HepG2 (cell line): Measurements from ENCODE around the gene ATP1A1. TPM values are rescaled to one million over a fixed set of nuclear protein-coding genes. Genes with fewer than 3 reads are reported as not detected.
A peak's percentile ranks its signal among the peaks of the same experiment; 100 is the strongest.

Experiments used
- ATAC-seq: fragments of 200-7000 bp; cut with Tn5 transposase; 3 replicates; pipeline ENCODE4 v1.9.1; 2020; ENCODE audit warnings: mild to moderate bottlenecking, moderate library complexity
- BruUV-seq: library from RNA; stranded (reverse); fragments of 400-500 nt; replicated peaks from 2 replicates; lab custom pipeline; 2021; lab: Mats Ljungman, UMichigan
- CTCF ChIA-PET: fragments of 300-600 bp; formaldehyde crosslinking; extraction: SDS; loops from one replicate; lab custom pipeline; 2021; ENCODE audit warnings: low total read pairs, inconsistent platforms, low intra/inter-chr PET ratio; lab: Yijun Ruan, JAX
- POLR2A ChIA-PET: fragments of 350-600 bp; sonication (Branson Sonifier 250); formaldehyde crosslinking; loops from one replicate; lab custom pipeline; 2020; ENCODE audit warnings: antibody characterized with exemption, inconsistent platforms; lab: Yijun Ruan, JAX
- DNase-seq: peaks from one replicate; pipeline ENCODE4 v3.0.0-alpha.2; 2015; ENCODE audit warnings: low spot score
- FAIRE-seq: peaks from 3 replicates; lab custom pipeline; 2011; peaks lifted over from hg19 to GRCh38; lab: Jason Lieb, UNC
- H2AFZ ChIP-seq: one replicate; pipeline ENCODE4 v1.6.1; 2011; ENCODE audit warnings: low read length, inconsistent platforms
- H3K27ac ChIP-seq: fragments of 300-600 bp; 3 replicates; pipeline ENCODE4 v1.8.0; 2011; ENCODE audit warnings: mixed run types, mild to moderate bottlenecking, mixed read lengths, low read length, inconsistent platforms; ENCODE audit not compliant: insufficient read depth; ENCODE audit errors: extremely low read length
- H3K27me3 ChIP-seq, 2 experiments: fragments of 200-600 bp in 1 of 2; 2 replicates in 1 of 2; 3 replicates in 1 of 2; pipeline versions ENCODE4 v1.6.0 to v1.8.0; 2011; ENCODE audit warnings: low read length in 2 of 2, mild to moderate bottlenecking in 2 of 2, moderate library complexity in 2 of 2, inconsistent platforms in 1 of 2; ENCODE audit not compliant: insufficient read depth in 2 of 2, control insufficient read depth in 1 of 2
- H3K36me3 ChIP-seq, 2 experiments: fragments of 200-600 bp in 1 of 2; replicated peaks in 1 of 2; 2 replicates in 1 of 2; 3 replicates in 1 of 2; pipeline versions ENCODE4 v1.5.1 to v1.8.0; 2011; ENCODE audit warnings: low read length in 2 of 2, inconsistent platforms in 1 of 2; ENCODE audit not compliant: insufficient read depth in 2 of 2, control insufficient read depth in 1 of 2
- H3K4me1 ChIP-seq: 2 replicates; pipeline ENCODE4 v1.5.1; 2012; ENCODE audit warnings: low read length, inconsistent platforms; ENCODE audit not compliant: insufficient read depth
- H3K4me2 ChIP-seq: 2 replicates; pipeline ENCODE4 v1.6.0; 2011; ENCODE audit warnings: low read depth, low read length, inconsistent platforms
- H3K4me3 ChIP-seq, 3 experiments: fragments of 200-600 bp in 1 of 3; sonication (generic), shearing (Covaris generic) in 1 of 3; replicated peaks in 1 of 3; 2 replicates each; pipeline ENCODE4 v1.5.1; 2011 to 2016; ENCODE audit warnings: low read length in 3 of 3, inconsistent platforms in 2 of 3, low read depth in 2 of 3, mild to moderate bottlenecking in 2 of 3, control low read depth in 1 of 3, mixed read lengths in 1 of 3; ENCODE audit not compliant: insufficient read depth in 1 of 3
- H3K79me2 ChIP-seq: one replicate; pipeline ENCODE4 v1.6.1; 2011; ENCODE audit warnings: low read length, inconsistent platforms; ENCODE audit not compliant: insufficient read depth
- H3K9ac ChIP-seq: 2 replicates; pipeline ENCODE4 v1.6.0; 2011; ENCODE audit warnings: mild to moderate bottlenecking, low read depth, low read length, inconsistent platforms; ENCODE audit not compliant: insufficient read depth
- H3K9me3 ChIP-seq: 2 replicates; pipeline ENCODE4 v1.5.1; 2012; ENCODE audit warnings: mild to moderate bottlenecking, low read length
- H4K20me1 ChIP-seq: 2 replicates; pipeline ENCODE4 v1.6.0; 2011; ENCODE audit warnings: inconsistent platforms, mild to moderate bottlenecking, low read length, moderate library complexity; ENCODE audit not compliant: insufficient read depth
- KDM5A ChIP-seq: fragments of 200-600 bp; sonication (generic); IDR thresholded peaks from 2 replicates; pipeline ENCODE4 v1.7.0; 2018; ENCODE audit warnings: antibody characterized with exemption, mild to moderate bottlenecking, low read length, borderline replicate concordance
- MEIS2 ChIP-seq: sonication (generic); formaldehyde crosslinking; IDR thresholded peaks from 2 replicates; pipeline ENCODE4 v1.9.0; 2021; ENCODE audit warnings: mild to moderate bottlenecking, missing genetic modification reagents
- ZC3H4 ChIP-seq: sonication (generic); formaldehyde crosslinking; IDR thresholded peaks from 2 replicates; pipeline ENCODE4 v1.4.0; 2020; ENCODE audit warnings: missing genetic modification reagents, borderline replicate concordance
- ZMAT3 ChIP-seq: sonication (generic); formaldehyde crosslinking; conservative IDR thresholded peaks from 2 replicates; pipeline ENCODE4 v1.7.0; 2021; ENCODE audit warnings: missing genetic modification reagents
- ZNF10 ChIP-seq: sonication (generic); formaldehyde crosslinking; IDR thresholded peaks from 2 replicates; pipeline ENCODE4 v1.4.0; 2020; ENCODE audit warnings: mild to moderate bottlenecking, low read depth, missing genetic modification reagents, borderline replicate concordance
- ZNF3 ChIP-seq: IDR thresholded peaks from 2 replicates; pipeline ENCODE4 v1.7.0; 2017; ENCODE audit warnings: inconsistent platforms
- WGBS: methylation state at CpG from one replicate; pipeline ENCODE4 v1.1.6; 2017; ENCODE audit warnings: low lambda C conversion rate; 5-methylcytosine and 5-hydroxymethylcytosine counted together
- in situ Hi-C: cut with HindIII; loops from 2 replicates; pipeline ENCODE4 v1.10.0; 2017; ENCODE audit warnings: low pct_unique_long_range_greater_than_20kb; ENCODE audit not compliant: extremely low pct_ligation_motif_present
- intact Hi-C: fragments of 100-400 bp; cut with micrococcal nuclease; formaldehyde crosslinking; loops from one replicate; pipeline ENCODE4 v1.10.0; 2022; ENCODE audit not compliant: unreplicated experiment
- polyA plus RNA-seq, 8 experiments: library from polyadenylated mRNA; depleted of rRNA in 3 of 8; stranded (reverse) in 7 of 8; unstranded in 1 of 8; fragments of >200 nt; fragmentation: Illumina TruSeq in 4 of 8; extraction: Trizol in 4 of 8; gene quantifications; 2 replicates each; pipeline versions ENCODE4 v1.2.1 to v1.2.3, GENCODE V29; 2011 to 2016; ENCODE audit warnings: low read depth in 4 of 8, missing spikeins in 1 of 8, mixed read lengths in 1 of 8; ENCODE audit not compliant: insufficient read depth in 1 of 8
- total RNA-seq, 5 experiments: library from RNA; depleted of rRNA; stranded (reverse); fragments of >200 nt; fragmentation: Illumina TruSeq; extraction: Trizol; gene quantifications; 2 replicates each; pipeline ENCODE4 v1.2.3, GENCODE V29; 2016; ENCODE audit warnings: low read depth in 1 of 5

The ATP1A1 gene
- total and polyA plus RNA-seq, 2 of the 13 experiments (the other 11 are each of a cell fraction or from before 2014, with no cell fraction given) = 280 to 705 TPM

GRCh38 chr1:116325104-116325503 lies 47.9 kb upstream of the ATP1A1 start:
- Histone ChIP-seq H3K9ac (no peak overlapping the region), H3K27ac (no peak overlapping the region), H4K20me1 (no peaks in the 10 kb centered on the region), H3K79me2 (no peaks in the 10 kb centered on the region), H2AFZ (no peak overlapping the region), H3K9me3 (no peaks in the 10 kb centered on the region), H3K36me3 (no peaks in the 10 kb centered on the region), H3K4me3 (no peak overlapping the region), H3K4me2 (no peak overlapping the region), H3K27me3 (peaks cover 0 to 13% of the 10 kb centered on the region in 2 experiments; a peak in 1 of 5 replicates), H3K4me1 (peaks cover 47% of the 10 kb centered on the region)
- BruUV-seq = no TSS peak
- FAIRE-seq (no peak), ATAC-seq (no peak), DNase-seq (no peak)
- ChIA-PET POLR2A (interaction anchor here (1.5 kb wide), 1 partner anchor 10 kb away, joined by 3 read pairs; no protein-coding TSS in a partner anchor), CTCF (no interaction called here)
- in situ Hi-C loops = no loop called here
- WGBS = 38% methylated on average over 2 of the region's 2 CpGs
- TF ChIP-seq MEIS2 (CRISPR knock-in tag) (no peak), ZC3H4 (no peak), ZMAT3 (CRISPR knock-in tag) (no peak), ZNF10 (no peak)
- intact Hi-C loops = no loop called here

DNA sequence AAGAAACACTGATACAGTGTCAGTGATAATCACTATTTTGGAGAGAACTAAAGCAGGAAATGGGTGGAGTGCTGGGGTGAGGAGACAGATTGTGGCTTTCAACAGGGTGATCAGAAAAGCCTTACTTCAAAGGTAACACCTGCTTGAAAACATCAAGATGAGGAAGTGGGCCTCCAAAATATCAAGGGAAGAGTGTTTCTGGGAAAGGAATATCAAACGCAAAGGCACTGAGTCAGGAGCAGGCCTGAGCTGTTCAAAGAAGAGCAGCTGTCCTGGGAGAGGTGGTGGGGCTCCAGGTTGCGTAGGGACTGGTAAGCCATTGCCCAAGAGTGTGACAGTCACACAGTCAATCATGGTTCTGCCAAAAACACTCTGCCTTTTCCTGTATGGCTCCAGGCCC lies 47.1 kb upstream of the ATP1A1 start:
- CTCF ChIA-PET = no interaction called here
- Histone ChIP-seq H2AFZ (no peak overlapping the region), H3K9me3 (no peaks in the 10 kb centered on the region), H3K9ac (no peak overlapping the region), H3K27me3 (peaks cover 0 to 13% of the 10 kb centered on the region in 2 experiments; a peak in 1 of 5 replicates), H3K79me2 (no peaks in the 10 kb centered on the region), H4K20me1 (no peaks in the 10 kb centered on the region), H3K27ac (no peak overlapping the region), H3K36me3 (no peaks in the 10 kb centered on the region), H3K4me1 (peaks cover 49% of the 10 kb centered on the region)
- WGBS = 50% methylated on average over 2 of the region's 2 CpGs
- ATAC-seq = no peak
- BruUV-seq = no TSS peak
- DNase-seq = no peak
- in situ Hi-C loops = no loop called here
- FAIRE-seq = no peak
- POLR2A ChIA-PET = interaction anchor here (1.5 kb wide), 1 partner anchor 9 kb away, joined by 3 read pairs; no protein-coding TSS in a partner anchor
- intact Hi-C loops = no loop called here
- TF ChIP-seq ZNF3 (CRISPR knock-in tag) (peak; percentile 42; the same call in 1 of the 2 replicates), KDM5A (no peak)
- TF ChIP-seq, all 625 proteins: peak for 1
- no peak overlapping the region for H3K4me2 ChIP-seq
- no peak overlapping the region for H3K4me3 ChIP-seq
